ENCODE results near the gene POC5. TPM values are rescaled to one million over a fixed set of nuclear protein-coding genes. Genes with fewer than 3 reads are reported as not detected.
"Not testable (repeated sequence)": the region's sequence is repeated elsewhere in the genome, so short reads cannot be mapped to it uniquely, and the experiment has no call there.

Gene POC5
- 20.7 and 24.2 TPM in 2 replicates for total RNA-seq

DNA sequence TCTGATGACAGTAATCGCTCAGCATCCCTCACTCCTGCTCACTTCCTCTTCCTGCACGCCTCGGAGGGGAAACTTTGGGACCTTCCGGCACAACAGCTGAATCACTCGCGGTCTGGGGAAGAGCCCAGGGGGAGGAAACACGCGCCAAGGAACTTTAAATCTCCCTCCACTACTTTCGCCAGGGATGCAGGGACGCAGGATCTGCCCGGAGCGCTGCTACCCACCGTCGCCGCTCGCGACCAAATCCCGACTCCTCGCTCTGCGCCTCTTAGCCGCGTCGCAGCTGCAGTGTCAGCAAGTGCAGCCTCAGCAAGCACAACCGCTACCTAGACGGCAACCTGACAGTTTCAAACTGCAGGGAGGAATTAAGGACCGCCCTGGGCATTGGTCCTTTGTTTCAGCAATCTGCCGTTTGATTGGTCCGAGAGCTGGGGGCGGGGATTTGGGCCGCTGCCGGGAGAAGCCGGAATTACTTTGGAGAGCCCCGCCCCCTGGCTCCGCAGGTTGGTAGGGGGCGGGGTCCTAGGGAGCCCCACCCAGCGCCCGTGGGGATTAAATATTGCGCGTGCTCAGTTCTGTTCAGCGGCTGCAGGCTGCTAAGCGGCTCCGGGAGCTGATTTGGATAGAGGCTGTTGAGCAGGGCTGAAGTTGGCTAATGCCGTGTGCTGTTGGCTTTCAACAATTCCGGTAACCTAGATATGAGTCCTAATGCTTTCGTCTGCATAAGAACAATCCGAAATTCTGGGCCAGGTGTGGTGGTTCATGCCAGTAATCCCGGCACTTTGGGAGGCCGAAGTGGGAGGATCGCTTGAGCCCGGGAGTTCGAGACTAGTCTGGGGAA lies at the start of gene POC5:
Gene POC5 (minus strand): TSS at position 356 of the 841 bp plus-strand sequence. CDS start 4,500 bp downstream, outside the sequence.
- peak within 1 kb of the TSS; percentile 98 for H3K4me3 Mint-ChIP-seq
- peaks cover 3% of the 10 kb centered on the region for H3K27me3 Mint-ChIP-seq (ENCODE audit: insufficient read depth)
- peak within 1 kb of the TSS; percentile 100 for H3K27ac Mint-ChIP-seq
- peaks cover 34% of the 10 kb centered on the region for H3K4me1 Mint-ChIP-seq (ENCODE audit: low read depth)
- intact Hi-C loops (cut with micrococcal nuclease) = loop anchor here (1.0 to 10.0 kb wide), 11 partner anchors 48 to 1033 kb away; partner anchors contain the start of genes ANKRD31, CERT1, GCNT4 and GFM2
- DNase-seq (ENCODE audit: low spot score) = peak; percentile 98
- peaks cover 16% of the 10 kb centered on the region for H3K36me3 Mint-ChIP-seq (ENCODE audit: low read depth)
- H3K9me3 Mint-ChIP-seq = no peaks in the 10 kb centered on the region

DNA sequence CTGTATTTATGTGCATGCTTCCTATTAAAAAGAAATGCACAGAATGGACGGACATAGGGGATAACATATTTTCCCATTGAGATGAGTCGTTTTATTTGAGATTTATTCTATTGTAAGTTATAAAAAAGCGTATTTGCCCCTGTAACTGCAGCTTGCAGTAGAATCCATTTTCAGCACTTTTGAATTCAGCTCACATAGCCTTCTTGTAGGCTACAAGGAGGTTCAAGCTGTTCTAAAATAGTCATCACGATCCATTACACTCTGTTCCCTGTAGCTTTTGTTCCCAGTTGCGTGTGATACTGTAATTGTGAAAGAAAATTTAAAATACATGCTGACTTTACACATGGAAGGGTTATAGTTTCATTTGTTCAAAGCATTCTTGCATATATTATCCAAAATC lies 40.9 kb upstream of the POC5 start:
- Mint-ChIP-seq H3K4me1 (ENCODE audit: low read depth) (no peaks in the 10 kb centered on the region), H3K4me3 (no peak overlapping the region), H3K36me3 (ENCODE audit: low read depth) (no peaks in the 10 kb centered on the region), H3K9me3 (no peaks in the 10 kb centered on the region), H3K27me3 (ENCODE audit: insufficient read depth) (peaks cover 13% of the 10 kb centered on the region), H3K27ac (no peak overlapping the region)
- DNase-seq (ENCODE audit: low spot score) = no peak
- intact Hi-C loops (cut with micrococcal nuclease) = no loop called here

DNA sequence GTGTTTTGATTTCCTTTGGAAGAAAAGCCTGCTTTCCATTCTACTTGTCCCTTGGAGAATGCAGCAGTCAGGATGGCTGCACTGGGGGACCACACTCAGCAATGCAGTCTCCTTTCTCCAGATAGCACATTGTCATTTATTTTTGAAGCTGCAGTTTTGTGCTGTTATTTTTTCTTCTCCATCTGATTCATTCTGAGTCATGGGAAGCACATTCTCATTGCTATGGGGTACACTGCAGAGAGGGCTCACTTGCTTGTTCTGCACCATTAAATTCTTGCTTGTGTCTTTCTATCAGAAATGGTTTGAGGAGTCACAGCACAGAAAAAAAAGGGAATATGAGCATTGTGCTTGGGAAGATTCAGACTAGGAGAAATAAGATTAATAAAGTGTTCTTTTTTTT lies 39.7 kb upstream of the POC5 start:
- no peaks in the 10 kb centered on the region for H3K36me3 Mint-ChIP-seq (ENCODE audit: low read depth)
- H3K9me3 Mint-ChIP-seq = no peaks in the 10 kb centered on the region
- no peak for DNase-seq (ENCODE audit: low spot score)
- H3K27ac Mint-ChIP-seq = no peak overlapping the region
- no peak overlapping the region for H3K4me3 Mint-ChIP-seq
- H3K4me1 Mint-ChIP-seq (ENCODE audit: low read depth) = no peaks in the 10 kb centered on the region
- peaks cover 13% of the 10 kb centered on the region for H3K27me3 Mint-ChIP-seq (ENCODE audit: insufficient read depth)
- intact Hi-C loops (cut with micrococcal nuclease) = no loop called here

DNA sequence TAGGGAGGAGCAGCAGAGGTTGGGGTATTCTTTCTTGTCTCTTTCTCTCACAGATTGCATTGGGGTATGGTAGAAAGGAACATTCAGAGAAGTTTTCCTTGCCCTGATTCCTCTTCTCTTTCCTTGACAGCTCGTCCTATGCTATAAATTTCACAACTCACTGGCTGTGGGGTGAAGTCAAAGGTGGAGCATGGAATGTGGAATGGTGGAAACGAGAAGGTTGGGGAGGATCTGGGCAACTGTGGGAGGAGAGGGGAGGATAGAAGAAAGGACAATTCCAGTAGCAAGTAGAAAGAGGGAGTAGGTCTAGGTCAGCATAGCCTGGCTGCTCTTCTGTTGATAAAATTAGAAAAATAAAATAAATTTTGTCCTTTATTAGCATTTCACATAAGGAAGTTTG lies 39.0 kb upstream of the POC5 start:
- Mint-ChIP-seq H3K9me3 (no peaks in the 10 kb centered on the region), H3K36me3 (ENCODE audit: low read depth) (no peaks in the 10 kb centered on the region), H3K4me3 (no peak overlapping the region), H3K27me3 (ENCODE audit: insufficient read depth) (peaks cover 15% of the 10 kb centered on the region), H3K27ac (no peak overlapping the region), H3K4me1 (ENCODE audit: low read depth) (no peaks in the 10 kb centered on the region)
- no peak for DNase-seq (ENCODE audit: low spot score)
- intact Hi-C loops (cut with micrococcal nuclease) = no loop called here

DNA sequence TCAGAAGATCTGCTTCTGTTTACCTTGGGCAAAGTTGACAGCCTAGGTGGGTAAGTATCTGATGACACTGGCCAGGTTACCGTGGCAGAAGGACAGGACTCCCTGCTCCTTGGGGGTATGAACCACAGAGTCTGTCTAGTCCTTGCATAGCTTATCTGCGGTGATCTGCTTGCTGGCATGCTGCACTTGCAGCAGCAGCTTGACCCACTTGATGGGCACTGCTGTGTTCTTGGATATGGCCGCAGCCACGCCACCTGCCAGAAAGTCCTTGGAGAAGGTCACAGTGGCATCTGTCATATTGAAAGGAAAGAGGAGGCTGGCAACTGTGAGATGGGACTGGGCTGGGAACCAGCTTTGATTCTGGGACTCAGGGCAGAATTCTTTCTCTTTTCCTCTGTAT lies 35.9 kb upstream of the POC5 start:
- Mint-ChIP-seq H3K4me1 (ENCODE audit: low read depth) (no peaks in the 10 kb centered on the region), H3K27me3 (ENCODE audit: insufficient read depth) (peaks cover 17% of the 10 kb centered on the region), H3K27ac (no peak overlapping the region), H3K4me3 (no peak overlapping the region), H3K36me3 (ENCODE audit: low read depth) (no peaks in the 10 kb centered on the region), H3K9me3 (no peaks in the 10 kb centered on the region)
- intact Hi-C loops (cut with micrococcal nuclease) = no loop called here
- DNase-seq (ENCODE audit: low spot score) = no peak

- no peaks in the 10 kb centered on the region for H3K4me1 Mint-ChIP-seq (ENCODE audit: low read depth)
- DNase-seq (ENCODE audit: low spot score) = no peak
- no peak overlapping the region for H3K27ac Mint-ChIP-seq
- intact Hi-C loops (cut with micrococcal nuclease) = no loop called here
- no peaks in the 10 kb centered on the region for H3K9me3 Mint-ChIP-seq
- H3K36me3 Mint-ChIP-seq (ENCODE audit: low read depth) = no peaks in the 10 kb centered on the region
- peaks cover 9% of the 10 kb centered on the region for H3K27me3 Mint-ChIP-seq (ENCODE audit: insufficient read depth)
- no peak overlapping the region for H3K4me3 Mint-ChIP-seq
Measured at GRCh38 chr5:75744355-75744754, 27.1 kb upstream of the POC5 start.

DNA sequence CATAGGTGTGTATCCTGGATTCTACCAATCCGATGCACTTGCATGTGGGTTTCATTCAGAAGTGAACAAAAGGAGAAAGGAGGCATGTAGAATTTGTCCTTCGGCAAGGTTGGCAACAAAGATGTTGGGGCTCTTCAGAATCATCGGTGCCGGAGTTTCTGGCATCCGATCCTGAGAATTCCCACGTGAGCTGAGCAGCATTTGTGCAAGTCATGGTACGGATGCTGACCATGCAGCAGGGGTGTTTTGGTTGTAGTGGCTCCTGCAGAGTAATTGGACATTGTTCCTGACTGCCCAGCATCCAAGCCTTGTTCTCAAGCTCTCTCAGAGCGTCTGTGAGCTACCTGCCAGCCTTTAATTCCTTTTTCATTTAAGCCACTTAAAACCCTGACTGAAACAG lies 19.0 kb upstream of the POC5 start:
- Mint-ChIP-seq H3K27ac (no peak overlapping the region), H3K4me3 (no peak overlapping the region), H3K27me3 (ENCODE audit: insufficient read depth) (peaks cover 13% of the 10 kb centered on the region), H3K36me3 (ENCODE audit: low read depth) (no peaks in the 10 kb centered on the region), H3K9me3 (no peaks in the 10 kb centered on the region), H3K4me1 (ENCODE audit: low read depth) (no peaks in the 10 kb centered on the region)
- no peak for DNase-seq (ENCODE audit: low spot score)
- intact Hi-C loops (cut with micrococcal nuclease) = no loop called here

GRCh38 chr5:75734913-75735789 lies 17.9 kb upstream of the POC5 start:
- Mint-ChIP-seq H3K4me1 (ENCODE audit: low read depth) (no peaks in the 10 kb centered on the region), H3K9me3 (no peaks in the 10 kb centered on the region), H3K27me3 (ENCODE audit: insufficient read depth) (peaks cover 13% of the 10 kb centered on the region), H3K36me3 (ENCODE audit: low read depth) (no peaks in the 10 kb centered on the region), H3K4me3 (no peak overlapping the region), H3K27ac (no peak overlapping the region)
- no peak for DNase-seq (ENCODE audit: low spot score)
- intact Hi-C loops (cut with micrococcal nuclease) = loop anchor here (1.0 kb wide), 1 partner anchor 521 kb away; no protein-coding TSS in a partner anchor

GRCh38 chr5:75733767-75734166 lies 16.5 kb upstream of the POC5 start:
- Mint-ChIP-seq H3K27me3 (ENCODE audit: insufficient read depth) (peaks cover 16% of the 10 kb centered on the region), H3K27ac (no peak overlapping the region), H3K36me3 (ENCODE audit: low read depth) (no peaks in the 10 kb centered on the region), H3K4me1 (ENCODE audit: low read depth) (no peaks in the 10 kb centered on the region), H3K4me3 (no peak overlapping the region), H3K9me3 (no peaks in the 10 kb centered on the region)
- intact Hi-C loops (cut with micrococcal nuclease) = no loop called here
- DNase-seq (ENCODE audit: low spot score) = no peak

DNA sequence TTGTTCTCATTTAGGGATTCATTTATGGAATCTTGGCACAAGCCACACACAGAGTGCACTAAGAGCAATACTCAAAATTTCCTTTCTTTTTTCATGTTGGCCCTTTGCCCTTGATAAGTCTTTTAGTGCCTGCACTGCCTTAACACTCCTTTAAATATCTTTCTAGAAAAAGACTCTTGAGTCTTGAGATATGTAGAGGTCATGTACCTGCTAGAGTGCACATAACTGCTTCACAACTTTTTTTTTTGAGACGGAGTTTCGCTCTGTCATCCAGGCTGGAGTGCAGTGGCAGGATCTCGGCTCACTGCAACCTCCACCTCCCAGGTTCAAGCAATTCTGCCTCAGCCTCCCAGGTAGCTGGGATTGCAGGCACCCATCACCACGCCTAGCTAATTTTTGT lies 14.3 kb upstream of the POC5 start:
- H3K36me3 Mint-ChIP-seq (ENCODE audit: low read depth); H3K4me1 Mint-ChIP-seq (ENCODE audit: low read depth); H3K27ac Mint-ChIP-seq; H3K9me3 Mint-ChIP-seq; H3K4me3 Mint-ChIP-seq; intact Hi-C loops (cut with micrococcal nuclease); DNase-seq (ENCODE audit: low spot score): not testable (repeated sequence)
- peaks cover 16% of the 10 kb centered on the region for H3K27me3 Mint-ChIP-seq (ENCODE audit: insufficient read depth)

- Mint-ChIP-seq H3K9me3 (no peaks in the 10 kb centered on the region), H3K27me3 (ENCODE audit: insufficient read depth) (peaks cover 7% of the 10 kb centered on the region), H3K36me3 (ENCODE audit: low read depth) (no peaks in the 10 kb centered on the region), H3K4me1 (ENCODE audit: low read depth) (no peaks in the 10 kb centered on the region), H3K27ac (no peak overlapping the region), H3K4me3 (no peak overlapping the region)
- intact Hi-C loops (cut with micrococcal nuclease) = no loop called here
- DNase-seq (ENCODE audit: low spot score) = no peak
Measured at GRCh38 chr5:75729321-75729720, 12.1 kb upstream of the POC5 start.

GRCh38 chr5:75727931-75728330 lies 10.7 kb upstream of the POC5 start:
- Mint-ChIP-seq H3K9me3 (no peaks in the 10 kb centered on the region), H3K27me3 (ENCODE audit: insufficient read depth) (peaks cover 3% of the 10 kb centered on the region), H3K27ac (no peak overlapping the region), H3K4me1 (ENCODE audit: low read depth) (no peaks in the 10 kb centered on the region), H3K4me3 (no peak overlapping the region), H3K36me3 (ENCODE audit: low read depth) (no peaks in the 10 kb centered on the region)
- intact Hi-C loops (cut with micrococcal nuclease) = no loop called here
- no peak for DNase-seq (ENCODE audit: low spot score)

DNA sequence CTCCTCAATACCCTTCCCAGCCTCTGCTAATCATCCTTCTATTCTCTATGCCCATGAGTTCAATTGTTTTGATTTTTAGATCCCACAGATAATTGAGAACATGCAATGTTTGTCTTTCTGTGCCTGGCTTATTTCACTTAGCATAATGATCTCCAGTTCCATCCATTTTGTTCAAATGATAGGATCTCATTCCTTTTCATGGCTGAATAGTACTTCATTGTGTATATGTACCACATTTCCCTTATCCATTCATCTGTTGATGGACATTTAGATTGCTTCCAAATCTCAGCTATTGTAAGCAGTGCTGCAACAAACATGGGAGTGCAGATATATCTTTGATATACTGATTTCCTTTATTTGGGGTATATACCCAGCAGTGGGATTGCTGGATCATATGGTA lies 9.0 kb upstream of the POC5 start:
- intact Hi-C loops (cut with micrococcal nuclease); H3K4me1 Mint-ChIP-seq (ENCODE audit: low read depth); H3K4me3 Mint-ChIP-seq; H3K9me3 Mint-ChIP-seq; H3K36me3 Mint-ChIP-seq (ENCODE audit: low read depth); H3K27me3 Mint-ChIP-seq (ENCODE audit: insufficient read depth); H3K27ac Mint-ChIP-seq; DNase-seq (ENCODE audit: low spot score): not testable (repeated sequence)

Data from activated T-helper 1 cell treated with anti-CD3 and anti-CD28 coated beads, Interleukin-12 subunit alpha, Interleukin-12 subunit beta, Interleukin-2, Interleukin-4 antibody, amounts not matched to agents 30 ng/mL and 10 ng/mL and 1 ng/mL, durations not matched to agents 14 hours and 24 hours and 36 hours (primary cell).